ENCODE measurements around the gene SAMD7.

The SAMD7 gene

DNA sequence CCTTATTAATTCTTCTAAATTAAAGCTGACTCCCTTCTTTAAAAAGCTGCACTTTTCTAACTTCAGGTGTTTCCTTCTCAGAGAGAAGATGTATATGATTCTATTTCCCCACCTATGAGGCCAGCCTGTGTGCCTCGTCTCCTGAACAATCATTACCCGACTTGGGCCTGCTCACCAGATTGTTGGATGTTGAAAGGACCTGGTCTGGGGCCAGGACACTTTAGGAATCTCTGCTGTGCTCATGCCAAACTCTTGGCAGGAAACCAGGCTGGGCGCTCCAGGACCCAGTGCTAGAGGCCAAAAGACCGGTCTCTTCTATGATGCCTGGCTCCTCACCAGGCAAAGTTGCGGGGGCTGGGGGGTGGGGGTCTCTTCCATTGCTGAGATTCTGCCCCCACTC lies 24.7 kb upstream of the SAMD7 start:
- no peak for DNase-seq (ENCODE audit: low spot score)
- TF ChIP-seq, protein P1, sequence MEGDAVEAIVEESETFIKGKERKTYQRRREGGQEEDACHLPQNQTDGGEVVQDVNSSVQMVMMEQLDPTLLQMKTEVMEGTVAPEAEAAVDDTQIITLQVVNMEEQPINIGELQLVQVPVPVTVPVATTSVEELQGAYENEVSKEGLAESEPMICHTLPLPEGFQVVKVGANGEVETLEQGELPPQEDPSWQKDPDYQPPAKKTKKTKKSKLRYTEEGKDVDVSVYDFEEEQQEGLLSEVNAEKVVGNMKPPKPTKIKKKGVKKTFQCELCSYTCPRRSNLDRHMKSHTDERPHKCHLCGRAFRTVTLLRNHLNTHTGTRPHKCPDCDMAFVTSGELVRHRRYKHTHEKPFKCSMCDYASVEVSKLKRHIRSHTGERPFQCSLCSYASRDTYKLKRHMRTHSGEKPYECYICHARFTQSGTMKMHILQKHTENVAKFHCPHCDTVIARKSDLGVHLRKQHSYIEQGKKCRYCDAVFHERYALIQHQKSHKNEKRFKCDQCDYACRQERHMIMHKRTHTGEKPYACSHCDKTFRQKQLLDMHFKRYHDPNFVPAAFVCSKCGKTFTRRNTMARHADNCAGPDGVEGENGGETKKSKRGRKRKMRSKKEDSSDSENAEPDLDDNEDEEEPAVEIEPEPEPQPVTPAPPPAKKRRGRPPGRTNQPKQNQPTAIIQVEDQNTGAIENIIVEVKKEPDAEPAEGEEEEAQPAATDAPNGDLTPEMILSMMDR (IDR thresholded peaks at IDR 0.05; ENCODE audit: extremely low read depth, insufficient read depth, missing control alignments): no peak
- in situ Hi-C loops (cut with MboI; ENCODE audit: low pct_unique_long_range_greater_than_20kb, low sequenced_read_pairs, unreplicated experiment): no loop called here

DNA sequence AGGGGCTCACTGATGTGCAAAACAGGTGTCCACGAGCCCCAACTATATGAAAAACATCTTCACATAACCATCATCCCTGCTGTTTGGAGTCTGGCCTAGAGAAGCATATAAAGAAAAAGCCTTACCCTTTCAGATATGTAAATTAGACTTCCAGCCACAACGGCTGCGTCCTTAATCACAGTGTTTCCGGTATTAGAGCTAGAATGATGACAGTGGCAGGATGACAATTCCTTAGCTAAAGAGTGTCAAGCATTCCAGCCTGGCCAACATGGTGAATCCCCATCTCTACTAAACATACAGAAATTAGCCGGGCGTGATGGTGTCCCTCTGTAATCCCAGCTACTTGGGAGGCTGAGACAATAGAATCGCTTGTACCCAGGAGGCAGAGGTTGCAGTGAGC lies 19.5 kb upstream of the SAMD7 start:
- TF ChIP-seq, protein P1 (IDR thresholded peaks at IDR 0.05; ENCODE audit: extremely low read depth, insufficient read depth, missing control alignments): no peak
- in situ Hi-C loops (cut with MboI; ENCODE audit: low pct_unique_long_range_greater_than_20kb, low sequenced_read_pairs, unreplicated experiment): no loop called here
- DNase-seq (ENCODE audit: low spot score): no peak

DNA sequence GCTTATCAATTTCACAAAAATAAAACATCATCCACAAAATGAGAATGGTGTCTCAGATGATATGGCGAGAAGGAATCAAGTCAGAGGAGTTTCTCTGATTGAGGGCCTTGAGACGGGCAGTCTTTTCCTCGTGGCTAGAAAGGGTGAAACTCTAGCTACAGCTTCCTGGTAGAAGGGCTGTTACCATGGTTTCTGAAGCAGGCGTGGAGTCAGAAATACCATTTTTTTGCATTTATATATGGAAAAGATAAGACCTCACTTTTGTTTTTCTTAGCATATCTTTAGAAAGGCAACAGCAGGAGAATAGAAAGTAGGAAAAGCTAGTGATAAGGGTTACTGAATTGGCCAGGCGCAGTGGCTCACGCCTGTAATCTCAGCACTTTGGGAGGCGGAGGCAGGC lies 17.3 kb upstream of the SAMD7 start:
- in situ Hi-C loops (cut with MboI; ENCODE audit: low pct_unique_long_range_greater_than_20kb, low sequenced_read_pairs, unreplicated experiment): no loop called here
- TF ChIP-seq, protein P1 (IDR thresholded peaks at IDR 0.05; ENCODE audit: extremely low read depth, insufficient read depth, missing control alignments): no peak
- DNase-seq (ENCODE audit: low spot score): no peak

DNA sequence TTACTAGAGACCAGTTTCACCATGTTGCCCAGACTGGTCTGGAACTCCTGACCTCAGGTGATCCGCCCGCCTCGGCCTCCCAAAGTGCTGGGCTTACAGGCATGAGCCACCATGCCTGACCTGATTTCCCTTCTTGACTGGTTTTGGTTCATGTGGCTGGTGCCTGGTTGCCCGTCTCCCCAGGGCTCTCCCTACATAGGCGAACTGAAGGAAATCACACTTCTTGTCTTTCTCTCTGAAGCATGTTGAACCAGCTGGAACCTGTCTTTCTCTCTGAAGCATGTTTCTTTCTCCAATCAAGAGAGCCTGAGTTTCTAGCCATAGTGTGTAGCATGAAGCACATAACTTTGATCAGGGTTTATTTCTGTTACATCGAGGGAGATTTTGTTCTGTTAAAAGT lies 16.3 kb upstream of the SAMD7 start:
- in situ Hi-C loops (cut with MboI; ENCODE audit: low pct_unique_long_range_greater_than_20kb, low sequenced_read_pairs, unreplicated experiment): no loop called here
- DNase-seq (ENCODE audit: low spot score): no peak
- TF ChIP-seq, protein P1 (IDR thresholded peaks at IDR 0.05; ENCODE audit: extremely low read depth, insufficient read depth, missing control alignments): no peak

DNA sequence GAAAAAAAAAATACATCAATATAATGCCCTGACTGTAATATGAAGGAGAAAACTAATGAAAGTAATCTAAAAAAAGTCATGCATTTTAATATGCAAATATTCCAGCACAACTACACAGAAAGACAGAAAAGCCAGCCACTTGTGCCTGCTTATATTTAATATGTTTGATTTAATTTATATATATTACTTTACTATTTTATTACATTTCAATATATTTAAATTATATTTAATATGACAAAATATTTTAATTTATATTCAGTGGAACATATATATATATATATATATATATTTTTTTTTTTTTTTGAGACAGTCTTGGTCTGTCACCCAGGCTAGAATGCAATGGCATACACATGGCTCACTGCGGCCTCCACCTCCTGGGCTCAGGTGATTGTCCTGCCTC lies 14.1 kb upstream of the SAMD7 start:
- DNase-seq (ENCODE audit: low spot score): no peak
- TF ChIP-seq, protein P1 (IDR thresholded peaks at IDR 0.05; ENCODE audit: extremely low read depth, insufficient read depth, missing control alignments): no peak
- in situ Hi-C loops (cut with MboI; ENCODE audit: low pct_unique_long_range_greater_than_20kb, low sequenced_read_pairs, unreplicated experiment): no loop called here

DNA sequence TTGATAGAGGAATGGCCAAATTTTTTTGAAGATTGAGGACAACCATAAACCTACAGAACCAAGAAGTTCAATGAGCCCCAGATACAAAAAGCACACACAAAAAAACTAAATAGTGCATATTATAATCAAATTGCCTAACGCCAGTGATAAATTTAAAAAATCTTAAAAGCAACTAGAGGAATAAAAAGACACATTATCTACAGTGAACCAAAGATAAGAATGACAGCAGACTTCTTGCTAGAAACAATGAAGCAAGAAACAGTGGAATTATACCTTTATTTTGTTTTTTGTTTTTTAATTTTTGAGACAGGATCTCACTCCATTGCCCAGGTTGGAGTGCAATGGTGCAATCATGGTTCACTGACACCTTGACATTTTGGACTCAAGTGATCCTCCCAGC lies 9.9 kb upstream of the SAMD7 start:
- DNase-seq (ENCODE audit: low spot score): no peak
- TF ChIP-seq, protein P1 (IDR thresholded peaks at IDR 0.05; ENCODE audit: extremely low read depth, insufficient read depth, missing control alignments): no peak
- in situ Hi-C loops (cut with MboI; ENCODE audit: low pct_unique_long_range_greater_than_20kb, low sequenced_read_pairs, unreplicated experiment): no loop called here

DNA sequence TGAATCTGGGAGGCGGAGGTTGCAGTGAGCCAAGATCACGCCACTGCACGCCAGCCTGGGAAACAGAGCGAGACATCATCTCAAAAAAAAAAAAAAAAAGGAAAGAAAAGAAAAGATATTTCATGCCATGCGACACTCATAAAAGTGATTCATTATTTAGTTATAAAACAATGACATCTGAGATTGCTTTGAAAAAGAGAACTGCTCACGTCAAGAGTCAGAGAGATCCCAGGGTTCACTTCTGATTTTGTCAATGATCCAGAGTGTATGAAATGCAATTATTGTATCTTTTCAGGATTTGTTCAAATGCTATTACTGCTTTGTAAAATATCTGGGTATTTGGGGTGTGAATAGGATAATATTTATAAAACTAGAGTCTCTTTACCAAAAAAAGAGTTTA lies 6.0 kb upstream of the SAMD7 start:
- in situ Hi-C loops (cut with MboI; ENCODE audit: low pct_unique_long_range_greater_than_20kb, low sequenced_read_pairs, unreplicated experiment): no loop called here

More for the DNA sequence above, 6.0 kb upstream of the SAMD7 start:
- TF ChIP-seq, protein P1 (IDR thresholded peaks at IDR 0.05; ENCODE audit: extremely low read depth, insufficient read depth, missing control alignments): no peak
- DNase-seq (ENCODE audit: low spot score): no peak

All from GM13977 (cell line).